PC-3 (cell line): ENCODE results near the gene RBM47. TPM values are rescaled to one million over a fixed set of nuclear protein-coding genes. Genes with fewer than 3 reads are reported as not detected.
"Not testable (repeated sequence)": the region's sequence is repeated elsewhere in the genome, so short reads cannot be mapped to it uniquely, and the experiment has no call there.

Experiments
- ATAC-seq: fragments of 200-7000 bp; cut with Tn5 transposase; 2 replicates; pipeline ENCODE4 v1.9.1; 2020; ENCODE audit warnings: mild to moderate bottlenecking, moderate library complexity
- BruUV-seq: library from RNA; stranded (reverse); fragments of 400-500 nt; replicated peaks from 2 replicates; lab custom pipeline; 2021; lab: Mats Ljungman, UMichigan
- CTCF ChIA-PET: fragments of 300-600 bp; sonication (Branson Sonifier 250); formaldehyde crosslinking; loops from one replicate; lab custom pipeline; 2022; ENCODE audit warnings: antibody characterized with exemption; lab: Charles Lee
- POLR2A ChIA-PET: fragments of 300-600 bp; sonication (Branson Sonifier 250); formaldehyde crosslinking; loops from one replicate; lab custom pipeline; 2022; ENCODE audit warnings: antibody characterized with exemption; ENCODE audit not compliant: unreplicated experiment; lab: Charles Lee
- DNase-seq: peaks from one replicate; pipeline ENCODE4 v3.0.0-alpha.2; 2015
- H2AFZ ChIP-seq: fragments of 300-600 bp; sonication (generic); 2 replicates; pipeline ENCODE4 v1.6.0; 2016; ENCODE audit warnings: antibody characterized with exemption, low read length
- H3F3A ChIP-seq: fragments of 300-600 bp; sonication (generic); one replicate; pipeline ENCODE4 v1.6.0; 2017; ENCODE audit warnings: antibody characterized with exemption, low read length, control low read depth, mild to moderate bottlenecking; ENCODE audit not compliant: unreplicated experiment
- H3K27ac ChIP-seq: fragments of 300-600 bp; sonication (generic); 2 replicates; pipeline ENCODE4 v1.5.1; 2016; ENCODE audit warnings: mild to moderate bottlenecking, low read length
- H3K27me3 ChIP-seq: fragments of 300-600 bp; sonication (generic); 2 replicates; pipeline ENCODE4 v1.6.1; 2016; ENCODE audit warnings: low read length, mixed read lengths
- H3K36me3 ChIP-seq: fragments of 300-600 bp; sonication (generic); 2 replicates; pipeline ENCODE4 v1.6.1; 2016; ENCODE audit warnings: low read depth, mixed run types, low read length, mixed read lengths
- H3K4me1 ChIP-seq: fragments of 300-600 bp; sonication (generic); 2 replicates; pipeline ENCODE4 v1.5.1; 2016; ENCODE audit warnings: low read length; ENCODE audit not compliant: insufficient read depth
- H3K4me2 ChIP-seq: fragments of 300-600 bp; sonication (generic); 2 replicates; pipeline ENCODE4 v1.6.0; 2016; ENCODE audit warnings: low read length
- H3K4me3 ChIP-seq: fragments of 300-600 bp; sonication (generic); 2 replicates; pipeline ENCODE4 v1.5.1; 2016; ENCODE audit warnings: mild to moderate bottlenecking, low read length, mixed read lengths
- H3K79me2 ChIP-seq: fragments of 300-600 bp; sonication (generic); 2 replicates; pipeline ENCODE4 v1.6.1; 2017; ENCODE audit warnings: low read length, mixed read lengths
- H3K9ac ChIP-seq: fragments of 300-600 bp; sonication (generic); 2 replicates; pipeline ENCODE4 v1.6.0; 2016; ENCODE audit warnings: mild to moderate bottlenecking, low read length
- H3K9me2 ChIP-seq: fragments of 300-600 bp; sonication (generic); replicated peaks from 2 replicates; pipeline ENCODE4 v1.6.1; 2016; ENCODE audit warnings: mixed run types, low read length, mixed read lengths
- H3K9me3 ChIP-seq: fragments of 300-600 bp; sonication (generic); 2 replicates; pipeline ENCODE4 v1.6.1; 2016; ENCODE audit warnings: low read length, mixed read lengths
- H4K20me1 ChIP-seq: fragments of 300-600 bp; sonication (generic); 2 replicates; pipeline ENCODE4 v1.6.1; 2016; ENCODE audit warnings: low read length, mixed read lengths
- EZH2 ChIP-seq: fragments of 300-600 bp; sonication (generic); IDR thresholded peaks from one replicate; pipeline ENCODE4 v1.6.1; 2017; ENCODE audit warnings: antibody characterized with exemption, mild to moderate bottlenecking, low read length; ENCODE audit not compliant: unreplicated experiment
- EZH2phosphoT487 ChIP-seq: fragments of 300-600 bp; sonication (generic); IDR thresholded peaks from 2 replicates; pipeline ENCODE4 v1.6.1; 2018; ENCODE audit warnings: mild to moderate bottlenecking, antibody characterized with exemption, low read length, borderline replicate concordance
- intact Hi-C: fragments of 100-400 bp; cut with micrococcal nuclease; formaldehyde crosslinking; loops from 2 replicates; pipeline ENCODE4 v1.9.0; 2023
- total RNA-seq: library from RNA; depleted of rRNA; stranded (reverse); fragments of >200 nt; gene quantifications from 2 replicates; pipeline ENCODE4 v1.2.3, GENCODE V29; 2014
- TF ChIP-seq, protein P1 (sequence below): fragments of 300-600 bp; sonication (generic); conservative IDR thresholded peaks from 2 replicates; pipeline ENCODE4 v1.5.1; 2017; ENCODE audit warnings: antibody characterized with exemption, low read depth, mild to moderate bottlenecking, low read length

RBM47 gene
- total RNA-seq, 1 experiment from 2014 or later: 34.7 TPM

DNA sequence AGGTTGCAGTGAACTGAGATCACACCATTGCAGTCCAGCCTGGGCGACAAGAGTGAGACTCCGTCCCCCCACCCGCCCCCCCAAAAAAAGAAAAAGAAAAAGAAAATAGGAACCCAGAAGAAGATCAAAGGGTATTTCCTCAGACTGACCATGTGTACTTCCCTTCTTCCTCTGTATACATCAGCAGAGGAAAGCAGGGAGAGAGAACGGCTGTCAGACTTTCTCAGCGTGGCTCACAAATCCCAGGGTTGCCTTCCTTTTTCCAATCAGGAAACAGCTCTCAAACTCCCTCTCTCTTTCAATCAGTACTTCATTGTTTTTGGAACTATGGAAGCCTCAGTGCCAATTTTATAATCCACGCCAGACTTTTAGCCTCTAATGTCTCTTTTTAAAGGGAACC, 235.4 kb downstream of the RBM47 start:
- Histone ChIP-seq H4K20me1 (no peaks in the 10 kb centered on the region), H3K27me3 (no peaks in the 10 kb centered on the region), H2AFZ (no peak overlapping the region), H3K79me2 (no peaks in the 10 kb centered on the region), H3F3A (no peaks in the 10 kb centered on the region), H3K4me2 (no peak overlapping the region), H3K9me2 (no peaks in the 10 kb centered on the region), H3K27ac (no peak overlapping the region), H3K4me3 (no peak overlapping the region), H3K4me1 (peaks cover 15% of the 10 kb centered on the region), H3K9ac (no peak overlapping the region), H3K9me3 (no peaks in the 10 kb centered on the region), H3K36me3 (no peaks in the 10 kb centered on the region)
- ChIA-PET CTCF (no interaction called here), POLR2A (no interaction called here)
- intact Hi-C loops: no loop called here
- BruUV-seq: no TSS peak
- TF ChIP-seq EZH2phosphoT487: no peak
- TF ChIP-seq, protein P1, sequence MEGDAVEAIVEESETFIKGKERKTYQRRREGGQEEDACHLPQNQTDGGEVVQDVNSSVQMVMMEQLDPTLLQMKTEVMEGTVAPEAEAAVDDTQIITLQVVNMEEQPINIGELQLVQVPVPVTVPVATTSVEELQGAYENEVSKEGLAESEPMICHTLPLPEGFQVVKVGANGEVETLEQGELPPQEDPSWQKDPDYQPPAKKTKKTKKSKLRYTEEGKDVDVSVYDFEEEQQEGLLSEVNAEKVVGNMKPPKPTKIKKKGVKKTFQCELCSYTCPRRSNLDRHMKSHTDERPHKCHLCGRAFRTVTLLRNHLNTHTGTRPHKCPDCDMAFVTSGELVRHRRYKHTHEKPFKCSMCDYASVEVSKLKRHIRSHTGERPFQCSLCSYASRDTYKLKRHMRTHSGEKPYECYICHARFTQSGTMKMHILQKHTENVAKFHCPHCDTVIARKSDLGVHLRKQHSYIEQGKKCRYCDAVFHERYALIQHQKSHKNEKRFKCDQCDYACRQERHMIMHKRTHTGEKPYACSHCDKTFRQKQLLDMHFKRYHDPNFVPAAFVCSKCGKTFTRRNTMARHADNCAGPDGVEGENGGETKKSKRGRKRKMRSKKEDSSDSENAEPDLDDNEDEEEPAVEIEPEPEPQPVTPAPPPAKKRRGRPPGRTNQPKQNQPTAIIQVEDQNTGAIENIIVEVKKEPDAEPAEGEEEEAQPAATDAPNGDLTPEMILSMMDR: no peak
- no peak for ATAC-seq
- DNase-seq: no peak

DNA sequence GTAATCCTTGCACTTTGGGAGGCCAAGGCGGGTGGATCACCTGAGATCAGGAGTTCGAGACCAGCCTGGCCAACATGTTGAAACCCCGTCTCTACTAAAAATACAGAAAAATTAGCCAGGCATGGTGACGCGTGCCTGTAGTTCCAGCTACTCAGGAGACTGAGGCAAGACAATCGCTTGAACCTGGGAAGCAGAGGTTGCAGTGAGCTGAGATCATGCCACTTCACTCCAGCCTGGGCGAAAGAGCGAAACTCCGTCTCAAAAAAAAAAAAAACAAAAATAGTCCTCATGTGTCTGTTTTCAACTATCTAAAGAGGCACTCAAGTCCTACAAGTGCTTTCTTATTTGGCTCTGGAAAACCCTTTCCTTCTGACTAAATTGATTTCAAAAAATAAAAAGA, 237.4 kb downstream of the RBM47 start:
- BruUV-seq, H3K27me3 ChIP-seq: not testable (repeated sequence)

DNA sequence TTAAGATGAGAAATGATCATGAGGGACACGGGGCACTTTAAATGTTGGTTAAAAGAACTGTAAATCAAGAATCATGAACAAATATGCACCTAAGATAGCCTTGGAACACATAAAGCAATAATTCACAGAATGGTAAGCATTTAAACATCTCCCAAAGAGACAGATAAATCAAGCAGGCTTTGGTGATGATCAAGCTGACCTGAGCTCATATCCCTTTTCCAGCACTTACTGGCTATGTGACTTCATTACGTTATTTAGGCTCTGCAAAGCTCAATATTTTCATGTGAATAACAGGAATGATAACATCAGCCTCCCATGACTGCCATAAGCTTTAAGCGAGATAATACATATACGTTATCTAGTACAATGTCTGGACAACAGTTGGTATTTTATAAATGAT, 239.7 kb downstream of the RBM47 start:
- Histone ChIP-seq H3F3A (no peaks in the 10 kb centered on the region), H3K27me3 (no peaks in the 10 kb centered on the region), H2AFZ (no peak overlapping the region), H3K4me1 (no peaks in the 10 kb centered on the region), H3K36me3 (no peaks in the 10 kb centered on the region), H3K9me3 (no peaks in the 10 kb centered on the region), H4K20me1 (no peaks in the 10 kb centered on the region), H3K9me2 (no peaks in the 10 kb centered on the region), H3K4me2 (no peak overlapping the region), H3K9ac (no peak overlapping the region), H3K27ac (no peak overlapping the region), H3K4me3 (no peak overlapping the region), H3K79me2 (no peaks in the 10 kb centered on the region)
- intact Hi-C loops: no loop called here
- TF ChIP-seq, protein P1: no peak
- TF ChIP-seq EZH2: no peak
- no peak for TF ChIP-seq EZH2phosphoT487
- BruUV-seq: no TSS peak
- ATAC-seq (no peak), DNase-seq (no peak)
- ChIA-PET CTCF (no interaction called here), POLR2A (no interaction called here)

More for the DNA sequence above, 237.4 kb downstream of the RBM47 start:
- DNase-seq, ATAC-seq, H2AFZ ChIP-seq, H3K9me2 ChIP-seq, H4K20me1 ChIP-seq, H3K4me3 ChIP-seq, POLR2A ChIA-PET, H3K4me2 ChIP-seq, H3F3A ChIP-seq, H3K79me2 ChIP-seq, H3K27ac ChIP-seq, H3K36me3 ChIP-seq, H3K9me3 ChIP-seq, intact Hi-C loops, H3K9ac ChIP-seq, CTCF ChIA-PET: not testable (repeated sequence)
- H3K4me1 ChIP-seq: peaks cover 15% of the 10 kb centered on the region
